ENCODE data around the gene CCDC85C. TPM values are rescaled to one million over a fixed set of nuclear protein-coding genes. Genes with fewer than 3 reads are reported as not detected.

CCDC85C gene
- total and polyA plus RNA-seq, 3 donors from 2014 or later = 25.6 to 28.3 (median 26.4) TPM

GRCh38 chr14:99462210-99462609 lies 141.8 kb downstream of the CCDC85C start:
- no peaks in the 10 kb centered on the region for H3K9me3 ChIP-seq
- no peaks in the 10 kb centered on the region for H3K27me3 ChIP-seq
- H3K4me1 ChIP-seq = no peaks in the 10 kb centered on the region
- H3K36me3 ChIP-seq (ENCODE audit: low read depth, missing control alignments) = no peaks in the 10 kb centered on the region
- no peak for TF ChIP-seq POLR2A (IDR thresholded peaks at IDR 0.05)
- TF ChIP-seq CTCF (IDR thresholded peaks at IDR 0.05) = no peak
- WGBS, 2 donors = 67 to 80% methylated on average over 6 of the region's 6 CpGs
- no peak for DNase-seq
- intact Hi-C loops (cut with DNase I; ENCODE audit: low total_unique reads) = no loop called here
- no peak overlapping the region for H3K27ac ChIP-seq
- H3K4me3 ChIP-seq = no peak overlapping the region

- Histone ChIP-seq H3K4me3 (no peak overlapping the region), H3K9me3 (no peaks in the 10 kb centered on the region), H3K4me1 (no peaks in the 10 kb centered on the region), H3K36me3 (ENCODE audit: low read depth, missing control alignments) (no peaks in the 10 kb centered on the region), H3K27ac (no peak overlapping the region), H3K27me3 (no peaks in the 10 kb centered on the region)
- DNase-seq = no peak
- 93 to 95% methylated on average over 5 of the region's 5 CpGs for WGBS, 2 donors
- intact Hi-C loops (cut with DNase I; ENCODE audit: low total_unique reads) = no loop called here
- TF ChIP-seq POLR2A (IDR thresholded peaks at IDR 0.05) = no peak
- TF ChIP-seq CTCF (IDR thresholded peaks at IDR 0.05) = no peak
Measured at GRCh38 chr14:99461411-99462085, 142.5 kb downstream of the CCDC85C start.

GRCh38 chr14:99460793-99461192 lies 143.2 kb downstream of the CCDC85C start:
- Histone ChIP-seq H3K4me1 (no peaks in the 10 kb centered on the region), H3K27ac (no peak overlapping the region), H3K9me3 (no peaks in the 10 kb centered on the region), H3K36me3 (ENCODE audit: low read depth, missing control alignments) (no peaks in the 10 kb centered on the region), H3K4me3 (no peak overlapping the region), H3K27me3 (no peaks in the 10 kb centered on the region)
- 79 to 81% methylated on average over 3 of the region's 3 CpGs for WGBS, 2 donors
- no peak for TF ChIP-seq POLR2A (IDR thresholded peaks at IDR 0.05)
- TF ChIP-seq CTCF (IDR thresholded peaks at IDR 0.05) = no peak
- no peak for DNase-seq
- intact Hi-C loops (cut with DNase I; ENCODE audit: low total_unique reads) = no loop called here

- intact Hi-C loops (cut with DNase I; ENCODE audit: low total_unique reads) = no loop called here
- H3K36me3 ChIP-seq (ENCODE audit: low read depth, missing control alignments) = no peaks in the 10 kb centered on the region
Measured at GRCh38 chr14:99459481-99460100, 144.4 kb downstream of the CCDC85C start.

More at GRCh38 chr14:99459481-99460100, 144.4 kb downstream of the CCDC85C start:
- Histone ChIP-seq H3K4me1 (no peaks in the 10 kb centered on the region), H3K27me3 (no peaks in the 10 kb centered on the region), H3K4me3 (no peak overlapping the region), H3K9me3 (no peaks in the 10 kb centered on the region), H3K27ac (no peak overlapping the region)
- no peak for DNase-seq
- TF ChIP-seq POLR2A (IDR thresholded peaks at IDR 0.05) = no peak
- TF ChIP-seq CTCF (IDR thresholded peaks at IDR 0.05) = no peak
- WGBS, 2 donors = 58 to 64% methylated on average over 5 of the region's 5 CpGs

Data from testis (tissue), 3 donors.